Suppressor macrophage (primary cell): Measurements from ENCODE around the gene BLOC1S4.
"Not testable (repeated sequence)": the region's sequence is repeated elsewhere in the genome, so short reads cannot be mapped to it uniquely, and the experiment has no call there.

ENCODE experiments used
- DNase-seq, 4 experiments: peaks; one replicate each; pipeline ENCODE4 v3.0.0-alpha.2; 2020 to 2022
- total RNA-seq, 17 experiments: gene quantifications; one replicate each; lab custom pipeline; 2026; ENCODE audit warnings: mixed read lengths in 6 of 17, inconsistent platforms in 3 of 17; lab: John Stamatoyannopoulos, UW

Gene BLOC1S4, protein sequence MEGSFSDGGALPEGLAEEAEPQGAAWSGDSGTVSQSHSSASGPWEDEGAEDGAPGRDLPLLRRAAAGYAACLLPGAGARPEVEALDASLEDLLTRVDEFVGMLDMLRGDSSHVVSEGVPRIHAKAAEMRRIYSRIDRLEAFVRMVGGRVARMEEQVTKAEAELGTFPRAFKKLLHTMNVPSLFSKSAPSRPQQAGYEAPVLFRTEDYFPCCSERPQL
- 2.4 to 15.0 (median 9.1) reads per million in 17 experiments for total RNA-seq

DNA sequence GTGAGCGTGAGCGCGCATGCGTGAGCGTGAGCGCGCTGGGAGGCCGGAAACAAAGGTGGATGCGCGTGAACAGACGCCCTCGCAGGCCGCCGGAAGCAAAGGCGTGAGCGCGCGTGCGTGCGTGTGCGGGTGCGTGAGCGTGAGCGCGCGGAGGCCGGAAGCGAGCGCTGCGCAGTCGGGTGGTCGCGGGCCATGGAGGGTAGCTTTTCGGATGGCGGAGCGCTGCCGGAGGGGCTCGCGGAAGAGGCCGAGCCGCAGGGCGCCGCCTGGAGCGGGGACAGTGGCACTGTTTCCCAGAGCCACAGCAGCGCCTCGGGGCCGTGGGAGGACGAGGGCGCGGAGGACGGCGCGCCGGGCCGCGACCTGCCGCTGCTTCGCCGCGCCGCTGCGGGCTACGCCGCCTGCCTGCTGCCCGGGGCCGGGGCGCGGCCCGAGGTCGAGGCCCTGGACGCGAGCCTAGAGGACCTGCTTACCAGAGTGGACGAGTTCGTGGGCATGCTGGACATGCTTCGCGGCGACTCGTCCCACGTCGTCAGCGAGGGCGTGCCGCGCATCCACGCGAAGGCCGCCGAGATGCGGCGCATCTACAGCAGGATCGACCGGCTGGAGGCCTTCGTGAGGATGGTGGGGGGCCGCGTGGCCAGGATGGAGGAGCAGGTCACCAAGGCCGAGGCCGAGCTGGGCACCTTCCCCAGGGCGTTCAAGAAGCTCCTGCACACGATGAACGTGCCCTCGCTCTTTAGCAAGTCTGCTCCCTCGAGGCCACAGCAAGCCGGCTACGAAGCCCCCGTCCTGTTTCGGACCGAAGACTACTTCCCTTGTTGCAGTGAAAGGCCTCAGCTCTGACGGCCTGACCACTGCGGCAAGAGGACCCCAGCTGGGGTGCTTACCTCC, at the start of gene BLOC1S4:
Gene BLOC1S4, plus strand, starts transcription at position 157 of the 894 bp plus-strand sequence. Its CDS starts 36 bp downstream, at position 193.
- peak; percentile 94 to 97 (median 96) for DNase-seq

DNA sequence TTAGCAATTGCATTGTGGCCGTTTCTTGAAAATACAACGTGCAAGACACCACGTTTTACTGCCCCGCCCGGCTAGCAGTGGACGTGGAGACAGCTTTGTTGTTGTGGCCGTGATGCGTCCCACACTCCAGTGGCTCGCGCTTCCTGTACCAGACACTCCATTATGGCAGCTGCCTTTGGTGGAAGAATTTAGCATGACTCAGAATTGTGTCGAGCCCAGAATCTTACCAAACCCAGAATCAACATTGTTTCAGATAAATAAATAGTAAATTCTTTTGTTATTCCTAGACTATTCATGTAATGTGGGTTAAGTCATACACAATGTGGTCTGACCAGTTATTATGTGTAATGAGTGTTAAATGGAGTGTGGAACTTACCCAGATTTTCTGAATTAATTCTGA, 47.6 kb upstream of the BLOC1S4 start:
- DNase-seq, result no peak

DNA sequence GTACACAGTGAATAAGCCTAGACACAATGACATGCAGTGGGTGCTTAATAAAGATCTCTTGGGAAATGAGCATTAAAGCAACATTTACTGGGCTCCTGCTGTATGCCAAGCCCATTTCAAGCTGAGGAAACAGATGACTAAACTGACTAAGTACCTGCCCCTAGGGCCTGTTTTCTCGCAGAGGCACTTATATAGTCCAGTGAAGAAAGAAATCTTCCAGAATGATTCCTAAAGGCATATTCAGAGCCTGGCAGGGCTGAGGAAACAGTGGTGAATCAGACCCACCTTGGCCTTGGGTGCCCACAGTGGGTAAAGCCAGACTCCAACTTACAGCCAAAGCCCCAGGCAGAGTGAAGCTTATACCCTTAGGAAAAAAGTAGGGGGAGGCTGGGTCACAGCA, 44.3 kb upstream of the BLOC1S4 start:
- no peak for DNase-seq

DNA sequence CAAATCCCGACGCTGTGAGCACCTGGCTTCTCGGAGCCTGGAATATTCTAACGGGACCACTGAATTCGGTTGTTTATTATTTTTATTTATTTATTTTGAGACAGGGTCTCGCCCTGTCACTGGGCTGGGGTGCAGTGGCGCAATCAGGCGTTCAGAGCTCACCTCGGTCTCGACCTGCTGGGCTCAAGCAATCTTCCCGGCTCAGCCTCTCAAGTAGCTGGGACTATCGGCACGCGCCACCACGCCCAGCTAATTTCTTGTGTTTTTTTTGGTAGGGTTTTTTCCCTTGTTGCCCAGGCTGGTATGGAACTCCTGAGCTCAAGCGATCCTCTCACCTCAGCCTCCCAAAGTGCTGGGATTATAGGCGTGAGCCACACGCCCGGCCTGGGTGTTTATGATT, 43.8 kb upstream of the BLOC1S4 start:
- DNase-seq, result no peak

DNA sequence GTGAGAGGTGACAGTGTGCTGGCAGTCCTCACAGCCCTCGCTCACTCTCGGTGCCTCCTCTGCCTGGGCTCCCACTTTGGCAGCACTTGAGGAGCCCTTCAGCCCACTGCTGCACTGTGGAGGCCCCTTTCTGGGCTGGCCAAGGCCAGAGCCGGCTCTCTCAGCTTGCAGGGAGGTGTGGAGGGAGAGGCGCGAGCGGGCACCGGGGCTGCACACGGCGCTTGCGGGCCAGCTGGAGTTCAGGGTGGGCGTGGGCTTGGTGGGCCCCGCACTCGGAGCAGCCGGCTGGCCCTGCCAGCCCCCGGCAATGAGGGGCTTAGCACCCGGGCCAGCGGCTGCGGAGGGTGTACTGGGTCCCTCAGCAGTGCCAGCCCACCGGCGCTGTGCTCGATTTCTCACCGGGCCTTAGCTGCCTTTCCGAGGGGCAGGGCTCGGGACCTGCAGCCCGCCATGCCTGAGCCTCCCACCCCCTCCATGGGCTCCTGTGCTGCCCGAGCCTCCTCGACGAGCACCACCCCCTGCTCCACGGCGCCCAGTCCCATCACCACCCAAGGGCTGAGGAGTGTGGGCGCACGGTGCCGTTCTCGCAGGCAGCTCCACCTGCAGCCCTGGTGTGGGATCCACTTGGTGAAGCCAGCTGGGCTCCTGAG, 43.3 kb upstream of the BLOC1S4 start:
- not testable (repeated sequence) for DNase-seq

DNA sequence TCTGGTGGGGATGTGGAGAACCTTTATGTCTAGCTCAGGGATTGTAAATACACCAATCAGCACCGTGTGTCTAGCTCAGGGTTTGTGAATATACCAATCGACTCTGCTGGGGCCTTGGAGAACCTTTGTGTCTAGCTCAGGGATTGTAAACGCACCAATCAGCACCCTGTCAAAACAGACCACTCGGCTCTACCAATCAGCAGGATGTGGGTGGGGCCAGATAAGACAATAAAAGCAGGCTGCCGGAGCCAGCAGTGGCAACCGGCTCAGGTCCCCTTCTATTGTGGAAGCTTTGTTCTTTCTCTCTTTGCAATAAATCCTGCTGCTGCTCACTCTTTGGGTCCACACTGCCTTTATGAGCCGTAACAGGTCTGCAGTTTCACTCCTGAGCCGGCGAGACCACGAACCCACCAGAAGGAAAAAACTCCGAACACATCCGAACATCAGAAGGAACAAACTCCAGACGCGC, 42.7 kb upstream of the BLOC1S4 start:
- peak in 2 of 4 experiments; percentile 23 to 29 for DNase-seq

DNA sequence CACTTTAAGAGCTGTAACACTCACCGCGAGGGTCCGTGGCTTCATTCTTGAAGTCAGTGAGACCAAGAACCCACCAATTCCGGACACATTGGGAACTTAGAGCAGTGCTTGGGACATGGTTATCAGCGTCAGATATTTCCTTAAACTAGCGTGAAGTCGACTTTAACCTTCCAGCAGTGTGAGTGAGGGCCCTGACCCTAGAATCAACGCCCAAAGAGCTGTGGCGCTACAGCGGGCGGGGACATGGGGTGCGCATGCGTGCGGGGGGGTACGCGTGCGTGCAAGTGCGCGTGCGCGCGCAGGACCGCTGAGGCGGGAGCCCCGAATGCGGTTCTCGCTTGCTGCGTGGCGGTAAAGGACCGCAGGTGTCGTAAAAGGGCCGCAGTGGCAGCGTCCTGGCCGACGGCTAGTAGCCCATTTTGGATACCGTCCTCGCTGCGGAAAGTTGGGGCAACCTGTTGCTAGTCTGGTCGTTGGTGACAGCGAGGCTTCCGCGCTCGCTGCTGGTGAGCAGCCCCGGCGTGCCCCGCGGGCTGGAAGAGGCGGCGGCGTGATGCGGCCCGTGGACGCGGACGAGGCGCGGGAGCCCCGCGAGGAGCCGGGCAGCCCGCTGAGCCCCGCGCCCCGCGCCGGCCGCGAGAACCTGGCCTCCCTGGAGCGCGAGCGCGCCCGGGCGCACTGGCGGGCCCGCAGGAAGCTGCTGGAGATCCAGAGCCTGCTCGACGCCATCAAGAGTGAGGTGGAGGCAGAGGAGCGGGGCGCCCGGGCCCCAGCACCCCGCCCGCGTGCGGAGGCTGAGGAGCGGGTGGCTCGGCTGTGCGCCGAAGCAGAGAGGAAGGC, 42.1 kb upstream of the BLOC1S4 start:
- DNase-seq, result peak; percentile 97 to 99 (median 97)

DNA sequence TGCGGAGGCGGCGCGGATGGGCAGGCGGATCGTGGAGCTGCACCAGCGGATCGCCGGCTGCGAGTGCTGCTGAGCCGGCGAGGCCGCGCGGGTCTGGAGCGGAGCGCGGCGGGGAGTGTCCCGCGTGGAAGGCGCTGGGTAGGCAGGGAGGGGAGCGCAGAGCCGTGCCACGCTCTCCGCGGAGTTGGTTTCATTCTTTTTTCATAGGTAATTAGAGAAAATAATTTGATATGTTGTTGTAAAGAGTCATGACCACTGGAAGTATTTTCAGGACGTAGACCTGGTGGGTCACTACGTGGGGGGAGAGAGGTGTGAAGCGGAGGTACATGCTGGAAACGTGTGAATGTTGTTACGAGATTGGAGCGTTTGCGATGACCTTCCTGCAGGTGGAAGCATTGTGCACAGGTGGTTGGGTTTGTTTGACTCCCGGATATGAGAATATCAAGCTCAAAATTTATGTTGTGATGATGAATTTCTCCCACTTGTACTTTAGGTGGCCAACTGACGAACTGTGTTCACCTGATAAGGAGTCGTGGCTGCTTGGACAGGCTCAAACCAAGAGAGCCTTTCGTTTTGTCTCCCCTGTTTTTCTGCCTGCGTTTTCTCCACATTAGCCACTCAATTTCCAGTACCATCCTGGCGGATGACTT, 41.3 kb upstream of the BLOC1S4 start:
- DNase-seq, result peak in 1 of 4 experiments; percentile 23

DNA sequence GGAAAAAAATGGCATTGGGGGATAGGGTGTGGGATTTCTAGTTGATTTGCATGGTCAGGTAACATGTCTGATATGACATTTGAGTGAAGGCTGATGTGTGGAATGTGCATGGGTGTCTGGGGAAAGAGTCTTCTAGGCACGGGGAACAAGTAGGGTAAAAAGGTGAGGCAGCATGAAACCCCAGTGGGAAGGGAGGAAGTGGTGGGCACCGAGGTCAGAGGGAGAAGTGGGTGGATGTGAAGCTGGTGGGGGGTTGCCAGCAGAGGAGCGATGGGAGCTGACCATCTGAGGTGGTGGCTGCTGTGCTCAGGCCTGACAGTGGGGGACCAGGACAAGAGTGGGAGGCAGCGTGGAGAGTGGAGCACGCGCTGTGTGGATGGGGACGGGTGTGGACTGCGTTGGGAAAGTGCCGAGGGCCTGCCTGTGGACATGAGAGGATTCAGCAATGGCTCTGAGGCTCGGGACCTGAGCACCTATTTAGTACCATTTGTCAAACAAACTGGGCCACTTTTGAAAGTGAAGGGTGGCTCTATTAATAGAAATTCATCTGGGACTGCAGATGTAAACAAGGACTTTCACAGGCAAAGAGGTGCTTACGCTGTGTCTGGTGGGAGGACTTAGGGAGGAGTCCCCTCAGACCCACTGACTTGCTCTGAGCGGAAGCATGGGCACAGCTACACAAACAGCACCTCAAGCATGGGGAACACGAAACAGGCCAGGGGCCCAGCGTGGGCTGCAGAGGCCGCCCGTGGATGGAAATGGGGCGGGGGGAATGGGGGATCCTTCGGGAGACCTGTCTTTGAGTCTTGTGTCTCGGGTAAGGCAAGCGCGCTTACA, 39.0 kb upstream of the BLOC1S4 start:
- peak in 1 of 4 experiments; percentile 16 for DNase-seq

DNA sequence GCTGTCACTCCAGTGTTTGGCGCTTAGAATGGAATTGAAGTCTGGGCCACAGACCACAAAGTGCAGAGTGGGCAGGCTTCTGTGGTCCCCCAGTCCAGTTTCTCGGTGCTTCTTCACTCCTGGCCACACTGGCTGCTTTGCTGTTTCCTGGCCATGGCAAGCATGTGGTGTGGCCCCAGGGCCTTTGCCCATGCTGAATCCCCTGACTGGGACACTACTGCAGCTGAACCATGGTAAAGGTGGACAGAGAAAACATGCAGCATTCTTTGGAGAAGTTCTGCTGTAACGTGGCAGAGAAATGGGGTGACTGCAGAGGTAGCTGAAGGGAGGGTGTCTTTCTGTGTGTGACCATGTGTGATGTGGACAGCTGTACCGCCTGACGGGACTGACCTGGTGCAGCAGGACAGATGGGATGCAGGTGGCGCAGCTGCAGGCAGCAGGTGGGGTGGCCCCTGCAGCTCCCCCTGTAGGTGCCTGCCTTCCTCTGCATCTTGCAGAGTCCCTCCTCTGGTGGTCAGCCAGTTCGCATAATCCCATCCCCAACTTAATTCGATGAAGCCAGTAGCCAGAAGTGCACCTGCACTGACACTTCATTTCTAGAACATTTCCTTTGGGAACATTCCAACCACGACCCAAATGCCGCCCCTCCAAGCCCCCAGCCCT, 35.5 kb upstream of the BLOC1S4 start:
- no peak for DNase-seq

DNA sequence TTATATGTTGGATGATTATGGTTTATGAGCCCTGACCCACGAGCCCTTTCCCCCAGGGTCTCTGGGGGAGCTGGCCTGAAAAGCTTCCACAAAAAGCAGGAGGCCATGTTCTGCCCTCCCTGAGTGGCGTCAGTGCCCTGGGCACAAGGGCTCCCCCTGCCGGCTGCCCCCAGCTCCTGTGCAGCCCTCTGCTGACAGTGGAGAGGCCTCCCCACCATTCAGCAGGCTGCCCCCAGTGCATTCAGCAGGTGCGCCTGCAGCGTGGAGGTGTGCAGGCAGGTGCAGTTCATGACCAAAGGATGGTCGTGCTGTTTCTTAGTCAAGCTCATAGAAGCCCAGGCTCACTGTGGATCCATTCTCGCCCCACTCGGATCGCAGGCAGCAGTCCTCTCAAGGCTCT, 34.8 kb upstream of the BLOC1S4 start:
- DNase-seq, result no peak

DNA sequence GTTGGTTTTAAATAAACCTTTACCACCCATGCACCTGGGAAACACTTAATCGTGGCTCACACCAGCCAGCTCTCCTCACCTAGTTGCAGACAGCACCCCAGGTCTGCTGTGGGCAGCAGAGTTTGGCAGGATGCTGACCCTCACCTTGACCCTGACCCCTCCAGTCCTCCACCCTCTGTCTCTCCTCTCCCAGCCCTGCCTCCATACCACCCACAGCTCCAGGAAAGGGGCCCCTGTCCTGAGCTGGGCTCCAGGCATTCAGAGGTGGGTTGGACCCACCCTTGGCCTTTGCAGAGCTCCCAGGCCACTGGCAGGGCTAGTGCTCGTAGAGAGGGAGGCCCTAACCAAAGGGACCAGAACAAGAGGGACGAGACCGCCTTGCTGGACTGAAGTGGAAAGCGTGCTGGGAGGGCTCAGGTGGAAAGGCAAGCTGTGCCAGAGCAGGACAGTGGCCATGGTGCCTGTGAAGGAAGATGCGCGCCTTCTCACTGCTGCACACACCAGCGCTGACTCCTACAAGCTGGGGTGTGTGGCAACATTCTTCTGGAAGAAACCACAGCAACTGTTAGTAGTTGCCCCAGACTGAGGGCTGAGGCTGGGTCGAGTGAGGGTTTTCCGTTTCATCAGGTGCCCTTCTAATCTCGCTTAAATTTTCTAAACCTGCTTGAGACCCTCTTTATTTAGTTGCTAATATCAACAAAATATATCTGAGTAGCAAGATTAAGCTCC, 32.9 kb upstream of the BLOC1S4 start:
- peak in 3 of 4 experiments; percentile 21 to 55 (median 27) for DNase-seq

DNA sequence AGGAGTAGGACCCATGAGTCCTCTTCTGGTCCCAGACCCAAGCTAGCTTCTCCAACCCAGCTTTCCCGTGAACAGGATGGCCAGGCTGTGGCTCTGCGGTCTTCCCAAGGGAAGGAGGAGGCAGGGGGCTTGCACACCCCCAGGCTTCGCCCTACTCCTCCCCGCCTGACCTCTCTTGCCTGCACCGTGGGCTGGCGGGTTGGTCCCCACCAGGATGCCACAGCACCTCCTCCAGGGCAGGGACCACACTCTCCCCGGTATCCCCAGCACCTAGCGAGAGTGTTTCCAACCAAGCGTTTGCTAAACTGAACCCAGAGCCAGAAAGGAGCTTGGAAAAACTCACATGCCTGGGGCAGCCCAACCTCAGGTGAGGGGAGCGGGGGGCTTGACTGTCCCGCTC, 31.3 kb upstream of the BLOC1S4 start:
- no peak for DNase-seq

DNA sequence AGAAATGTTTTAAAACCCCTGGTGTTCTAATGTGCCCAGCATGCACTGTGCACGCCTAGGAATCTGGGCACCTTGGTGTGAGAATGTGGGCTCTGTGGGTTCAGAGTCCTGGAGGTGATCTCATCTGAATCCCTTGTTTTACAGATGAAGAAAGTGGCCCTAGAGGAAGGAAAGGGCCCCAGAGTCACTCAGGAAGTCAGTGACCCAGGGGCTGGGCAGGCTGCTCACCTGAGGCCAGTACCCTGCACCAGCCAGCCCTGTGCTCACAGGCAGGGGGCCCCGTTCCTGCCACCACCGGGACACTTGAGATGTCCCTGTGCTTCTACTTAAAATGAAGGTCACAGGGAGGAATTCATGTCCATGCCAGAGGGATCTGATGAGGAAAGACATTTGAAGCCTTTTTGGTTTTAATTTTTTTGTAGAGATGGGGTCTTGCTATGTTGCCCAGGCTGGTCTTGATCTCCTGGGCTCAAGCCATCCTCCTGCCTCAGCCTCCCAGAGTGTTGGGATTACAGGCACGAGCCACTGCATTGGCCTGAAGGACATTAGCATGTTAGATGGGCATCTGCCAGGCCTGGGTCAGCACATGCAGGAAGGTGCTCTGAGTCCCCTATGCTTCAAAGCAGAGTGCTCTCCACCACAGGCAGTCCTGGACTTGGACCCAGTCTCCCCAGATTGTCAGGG, 29.7 kb upstream of the BLOC1S4 start:
- DNase-seq, result no peak

DNA sequence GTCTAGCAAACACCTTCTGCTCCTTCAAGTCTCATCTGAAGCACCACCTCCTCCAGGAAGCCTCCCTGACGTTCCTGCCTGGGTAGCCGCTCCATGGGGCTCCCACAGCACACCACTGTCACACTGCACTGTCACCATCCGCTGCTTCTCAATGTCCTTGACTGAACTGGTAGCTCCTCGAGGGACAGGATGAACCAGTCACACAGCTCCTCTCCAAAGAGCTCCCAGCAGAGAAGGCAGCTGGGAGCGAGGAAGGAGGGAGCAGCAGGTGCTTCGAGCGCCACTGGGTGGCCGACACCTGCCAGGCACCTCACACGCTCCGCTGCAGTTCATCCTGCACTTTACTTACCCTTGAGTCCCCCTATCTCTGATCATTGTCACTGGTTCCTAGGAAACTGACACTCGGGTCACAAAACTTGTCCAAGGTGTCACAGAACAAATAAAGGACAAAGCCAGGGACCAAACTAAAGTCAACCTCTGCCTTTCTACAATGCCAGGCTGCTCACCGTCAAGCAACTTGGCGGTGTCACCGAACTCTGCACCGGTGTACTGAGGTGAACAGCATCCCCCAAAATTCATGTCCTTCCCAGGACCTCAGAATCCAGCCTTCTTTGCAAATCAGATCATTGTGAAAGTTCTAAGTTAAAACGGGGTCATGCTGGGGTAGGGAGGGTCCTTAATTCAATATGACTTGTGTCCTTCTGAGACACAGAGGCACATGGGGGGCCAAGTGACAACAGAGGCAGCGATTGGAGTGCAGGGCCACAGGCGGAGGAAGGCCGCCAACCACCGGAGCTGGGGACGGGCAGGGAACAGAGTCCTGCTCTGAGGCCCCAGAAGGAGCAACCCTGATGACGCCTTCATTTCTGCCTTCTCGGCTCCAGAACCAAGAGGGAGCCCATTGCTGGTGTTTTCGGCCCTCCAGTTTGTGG, 27.8 kb upstream of the BLOC1S4 start:
- no peak for DNase-seq

DNA sequence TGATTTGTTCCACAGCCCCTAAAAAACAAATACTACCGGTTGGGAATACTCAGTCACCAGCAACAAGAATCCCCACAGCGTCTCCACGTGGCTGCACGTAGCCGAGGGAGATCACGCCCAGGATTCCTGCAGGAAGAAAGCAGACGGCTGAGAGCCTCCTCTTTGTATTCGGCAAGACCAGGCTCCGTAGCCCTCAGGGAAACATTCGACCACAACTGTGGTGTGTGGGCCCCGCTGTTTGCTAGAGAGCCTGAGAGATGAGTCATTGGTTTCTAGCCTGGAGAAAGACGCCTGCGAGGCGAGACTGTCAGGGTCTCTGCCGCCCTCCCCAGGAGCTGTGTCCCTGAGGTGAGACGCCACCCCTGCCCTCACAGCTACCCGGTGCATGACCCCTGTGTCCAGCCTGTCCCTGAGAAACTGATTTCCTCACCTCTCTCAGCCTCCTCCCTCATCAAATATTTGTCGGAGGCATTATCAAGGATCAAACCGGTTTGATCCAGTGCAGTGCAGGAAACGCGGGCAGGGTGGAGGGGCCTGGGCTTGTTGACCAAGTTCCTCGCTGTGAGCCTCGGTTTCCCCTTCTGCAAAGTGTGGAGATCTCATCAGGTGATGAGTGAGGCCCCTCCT, 27.0 kb upstream of the BLOC1S4 start:
- peak; percentile 53 to 74 (median 68) for DNase-seq

DNA sequence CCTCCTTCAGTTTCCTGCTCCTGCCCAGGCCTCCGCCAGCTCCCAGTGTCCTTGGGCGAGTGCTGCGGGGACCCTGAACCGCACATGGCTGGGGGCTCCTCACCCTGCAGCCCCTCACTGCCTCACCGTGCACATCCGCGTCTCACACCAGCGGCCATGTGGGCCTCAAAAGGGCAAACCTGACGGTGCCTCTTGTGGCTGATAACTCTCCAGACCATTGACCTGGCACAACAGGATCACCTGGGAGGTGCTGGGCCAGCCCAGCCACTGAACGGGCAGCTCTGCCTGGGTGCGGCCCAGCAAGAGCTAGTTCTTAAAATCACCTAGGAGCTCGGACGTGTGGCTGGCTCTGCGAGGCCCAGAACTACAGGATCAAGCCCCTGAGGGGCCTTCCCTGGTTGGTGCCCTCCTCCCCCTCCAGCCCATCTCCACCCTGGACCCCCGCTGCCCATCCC, 26.4 kb upstream of the BLOC1S4 start:
- DNase-seq, result no peak
